Measurements from ENCODE around the gene ZNHIT1.

Gene ZNHIT1

DNA sequence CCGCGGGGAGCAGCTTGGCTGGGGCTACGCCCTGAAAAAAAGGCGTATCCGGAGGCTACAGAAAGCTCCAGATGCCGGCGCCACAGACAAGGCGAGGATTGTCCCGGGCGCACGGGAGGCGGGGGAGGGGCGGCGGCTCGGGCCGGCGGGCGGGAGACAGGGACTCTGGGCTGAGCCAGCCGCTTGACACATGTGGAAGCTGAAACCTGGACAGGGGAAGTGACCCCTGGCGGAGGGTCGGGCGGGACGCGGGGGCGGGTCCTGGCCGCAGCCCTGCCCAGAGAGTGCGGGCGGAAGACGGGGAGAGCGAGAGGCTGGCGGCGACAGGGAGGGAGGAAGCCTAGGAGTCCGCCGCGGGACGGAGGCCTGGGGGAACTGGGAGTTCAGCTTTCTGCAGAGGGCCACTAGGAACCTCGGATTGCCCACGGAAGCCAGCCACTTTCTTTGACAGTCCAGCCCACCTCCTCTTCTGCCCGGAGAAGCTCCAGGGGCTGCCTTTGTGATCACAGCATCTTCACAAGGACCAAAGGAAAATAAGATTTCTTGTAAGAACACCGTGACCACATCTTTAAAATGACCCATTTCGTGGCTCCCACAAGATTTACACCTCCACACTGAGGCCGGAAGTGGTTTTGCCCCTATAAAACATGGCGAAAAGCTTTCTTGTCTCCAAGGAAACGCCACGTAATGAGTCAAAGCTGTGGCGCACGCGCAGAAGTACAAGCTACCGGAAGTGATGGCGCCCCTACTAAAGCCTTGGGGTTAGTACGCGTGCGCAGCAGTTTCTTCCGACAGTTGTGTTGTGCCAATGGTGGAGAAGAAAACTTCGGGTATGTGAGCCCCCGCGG is at the start of gene ZNHIT1, which contains the start of gene PLOD3:
Gene ZNHIT1 (plus strand): TSS at position 778 of the 848 bp plus-strand sequence. CDS start 31 bp downstream, at position 809.
Gene PLOD3 (minus strand): TSS at position 194 of the 848 bp plus-strand sequence. CDS start 307 bp downstream, outside the sequence.
- Histone ChIP-seq H2AFZ (ENCODE audit: low read depth, low read length) (peak within 1 kb of the TSS; percentile 86), H3K9ac (ENCODE audit: low read length) (peak within 1 kb of the TSS; percentile 88), H3K27me3 (ENCODE audit: low read depth, low read length) (no peaks in the 10 kb centered on the region), H3K9me3 (ENCODE audit: insufficient read depth, low read length) (no peaks in the 10 kb centered on the region), H4K20me1 (ENCODE audit: insufficient read depth, low read length) (no peaks in the 10 kb centered on the region), H3K4me1 (ENCODE audit: low read length) (peaks cover 12% of the 10 kb centered on the region), H3K4me3 (ENCODE audit: low read length) (peak within 1 kb of the TSS; percentile 87), H3K4me2 (ENCODE audit: low read length) (peak within 1 kb of the TSS; percentile 98), H3K27ac (ENCODE audit: low read length) (peak within 1 kb of the TSS; percentile 74), H3K36me3 (replicated peaks; ENCODE audit: low read depth, low read length) (peaks cover 5% of the 10 kb centered on the region), H3K79me2 (ENCODE audit: low read length) (peaks cover 32% of the 10 kb centered on the region)
- TF ChIP-seq, protein P1, sequence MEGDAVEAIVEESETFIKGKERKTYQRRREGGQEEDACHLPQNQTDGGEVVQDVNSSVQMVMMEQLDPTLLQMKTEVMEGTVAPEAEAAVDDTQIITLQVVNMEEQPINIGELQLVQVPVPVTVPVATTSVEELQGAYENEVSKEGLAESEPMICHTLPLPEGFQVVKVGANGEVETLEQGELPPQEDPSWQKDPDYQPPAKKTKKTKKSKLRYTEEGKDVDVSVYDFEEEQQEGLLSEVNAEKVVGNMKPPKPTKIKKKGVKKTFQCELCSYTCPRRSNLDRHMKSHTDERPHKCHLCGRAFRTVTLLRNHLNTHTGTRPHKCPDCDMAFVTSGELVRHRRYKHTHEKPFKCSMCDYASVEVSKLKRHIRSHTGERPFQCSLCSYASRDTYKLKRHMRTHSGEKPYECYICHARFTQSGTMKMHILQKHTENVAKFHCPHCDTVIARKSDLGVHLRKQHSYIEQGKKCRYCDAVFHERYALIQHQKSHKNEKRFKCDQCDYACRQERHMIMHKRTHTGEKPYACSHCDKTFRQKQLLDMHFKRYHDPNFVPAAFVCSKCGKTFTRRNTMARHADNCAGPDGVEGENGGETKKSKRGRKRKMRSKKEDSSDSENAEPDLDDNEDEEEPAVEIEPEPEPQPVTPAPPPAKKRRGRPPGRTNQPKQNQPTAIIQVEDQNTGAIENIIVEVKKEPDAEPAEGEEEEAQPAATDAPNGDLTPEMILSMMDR (IDR thresholded peaks at IDR 0.05; ENCODE audit: low read depth, low read length): no peak
- no peak for TF ChIP-seq EZH2phosphoT487 (IDR thresholded peaks at IDR 0.05; ENCODE audit: low read depth)

DNA sequence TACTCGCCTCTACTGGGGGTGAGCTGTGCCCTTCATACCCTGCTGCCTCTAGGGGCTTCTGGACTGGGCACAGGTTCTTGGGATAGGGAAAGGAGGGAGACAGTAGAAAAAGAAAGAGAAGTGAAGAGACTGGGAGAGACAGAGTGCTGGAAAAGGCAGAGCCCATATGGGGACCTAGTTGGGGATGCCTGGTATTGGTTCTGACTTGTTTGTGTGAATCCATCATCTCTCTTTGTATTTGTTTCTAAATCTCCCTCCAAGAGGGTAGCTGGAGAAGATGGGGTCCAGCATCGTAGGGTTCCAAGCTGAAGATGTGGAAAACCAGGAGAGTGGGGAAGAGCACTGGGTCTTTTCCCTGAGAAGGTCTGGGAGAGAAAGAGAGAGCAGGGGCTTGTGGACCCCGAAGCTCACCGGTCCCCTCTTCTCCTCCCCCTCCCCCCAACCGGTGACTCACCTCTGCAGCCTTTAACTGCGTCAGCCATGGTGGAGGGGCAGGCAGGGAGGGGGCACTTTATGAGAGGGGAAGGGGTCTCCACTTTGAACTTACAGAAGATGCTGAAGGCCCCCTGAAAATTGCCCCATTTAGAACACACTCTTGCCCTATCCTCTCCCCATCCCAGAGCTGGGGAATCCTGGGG is 49.4 kb upstream of the ZNHIT1 start:
- H4K20me1 ChIP-seq (ENCODE audit: insufficient read depth, low read length): no peaks in the 10 kb centered on the region
- peaks cover 21% of the 10 kb centered on the region for H3K4me1 ChIP-seq (ENCODE audit: low read length)
- H3K9ac ChIP-seq (ENCODE audit: low read length): no peak overlapping the region
- no peak overlapping the region for H3K4me3 ChIP-seq (ENCODE audit: low read length)
- H3K9me3 ChIP-seq (ENCODE audit: insufficient read depth, low read length): no peaks in the 10 kb centered on the region
- no peaks in the 10 kb centered on the region for H3K79me2 ChIP-seq (ENCODE audit: low read length)
- peak overlapping the region; percentile 99; the same call in 1 of the 2 replicates for H3K4me2 ChIP-seq (ENCODE audit: low read length)
- H2AFZ ChIP-seq (ENCODE audit: low read depth, low read length): no peak overlapping the region
- H3K27me3 ChIP-seq (ENCODE audit: low read depth, low read length): peaks cover 42% of the 10 kb centered on the region
- H3K27ac ChIP-seq (ENCODE audit: low read length): no peak overlapping the region
- H3K36me3 ChIP-seq (replicated peaks; ENCODE audit: low read depth, low read length): no peaks in the 10 kb centered on the region
- TF ChIP-seq EZH2phosphoT487 (IDR thresholded peaks at IDR 0.05; ENCODE audit: low read depth): no peak
- TF ChIP-seq, protein P1 (IDR thresholded peaks at IDR 0.05; ENCODE audit: low read depth, low read length): no peak

- Histone ChIP-seq H3K4me1 (ENCODE audit: low read length) (peaks cover 21% of the 10 kb centered on the region), H3K9me3 (ENCODE audit: insufficient read depth, low read length) (no peaks in the 10 kb centered on the region), H3K9ac (ENCODE audit: low read length) (0 out of 2 replicates have a peak overlapping the region, but pooled peaks have one; percentile 28), H3K27ac (ENCODE audit: low read length) (no peak overlapping the region), H3K36me3 (replicated peaks; ENCODE audit: low read depth, low read length) (no peaks in the 10 kb centered on the region), H3K4me3 (ENCODE audit: low read length) (peak overlapping the region; percentile 75), H3K4me2 (ENCODE audit: low read length) (peak overlapping the region; percentile 99), H2AFZ (ENCODE audit: low read depth, low read length) (peak overlapping the region; percentile 97), H3K79me2 (ENCODE audit: low read length) (no peaks in the 10 kb centered on the region), H3K27me3 (ENCODE audit: low read depth, low read length) (peaks cover 42% of the 10 kb centered on the region), H4K20me1 (ENCODE audit: insufficient read depth, low read length) (no peaks in the 10 kb centered on the region)
- TF ChIP-seq EZH2phosphoT487 (IDR thresholded peaks at IDR 0.05; ENCODE audit: low read depth): no peak
- TF ChIP-seq, protein P1 (IDR thresholded peaks at IDR 0.05; ENCODE audit: low read depth, low read length): no peak
Observed at GRCh38 chr7:101169110-101169837, 48.7 kb upstream of the ZNHIT1 start.

All from OCI-LY3 (cell line).